Vagina (tissue), 2 donors: ENCODE measurements around the gene CEACAM1. TPM values are rescaled to one million over a fixed set of nuclear protein-coding genes. Genes with fewer than 3 reads are reported as not detected.

Experiments
- DNase-seq, 2 donors: peaks; one replicate each; pipeline ENCODE4 v3.0.0-alpha.2; 2017; ENCODE audit errors: extremely low spot score in 2 of 2
- H3K27ac ChIP-seq: fragments of 200-600 bp; sonication (generic); one replicate; pipeline ENCODE4 v1.5.1; 2019
- H3K27me3 ChIP-seq: fragments of 200-600 bp; sonication (generic); one replicate; pipeline ENCODE4 v1.5.1; 2019
- H3K36me3 ChIP-seq, 2 donors: fragments of 200-600 bp; sonication (generic); one replicate each; pipeline ENCODE4 v1.5.1; 2017 to 2019
- H3K4me1 ChIP-seq: fragments of 200-600 bp; sonication (generic); one replicate; pipeline ENCODE4 v1.5.1; 2019
- H3K4me3 ChIP-seq, 2 donors: fragments of 200-600 bp; sonication (generic); 1 replicate in 1 of 2; 2 replicates in 1 of 2; pipeline ENCODE4 v1.5.1; 2016 to 2019
- H3K9me3 ChIP-seq: fragments of 200-600 bp; sonication (generic); one replicate; pipeline ENCODE4 v1.5.1; 2019
- POLR2A ChIP-seq, 2 donors: fragments of 450-650 bp; IDR thresholded peaks; one replicate each; pipeline ENCODE4 v1.6.1; 2017; ENCODE audit warnings: antibody characterized with exemption in 2 of 2, mild to moderate bottlenecking in 2 of 2, moderate library complexity in 2 of 2
- POLR2AphosphoS5 ChIP-seq, 2 donors: sonication (generic); formaldehyde crosslinking; IDR thresholded peaks; one replicate each; pipeline ENCODE4 v1.9.0; 2017; ENCODE audit warnings: antibody characterized with exemption in 2 of 2, mild to moderate bottlenecking in 2 of 2, low read depth in 1 of 2; ENCODE audit not compliant: insufficient read depth in 1 of 2
- intact Hi-C: fragments of 100-400 bp; cut with DNase I; formaldehyde crosslinking; loops from one replicate; pipeline ENCODE4 v1.15.1; 2023
- total RNA-seq: library from RNA; depleted of rRNA; stranded (reverse); fragments of >200 nt; gene quantifications from one replicate; pipeline ENCODE4 v1.2.3, GENCODE V29; 2016
- TF ChIP-seq, protein P1 (sequence below), 3 experiments: fragments of 450-650 bp in 2 of 3; fragments of 200-600 bp in 1 of 3; sonication (generic) in 1 of 3; IDR thresholded peaks; one replicate each; pipeline ENCODE4 v1.5.1; 2017 to 2019; ENCODE audit warnings: antibody characterized with exemption in 3 of 3, mild to moderate bottlenecking in 2 of 3, moderate library complexity in 2 of 3

The CEACAM1 gene
- total RNA-seq, 1 donor from 2014 or later, result 24.3 TPM

DNA sequence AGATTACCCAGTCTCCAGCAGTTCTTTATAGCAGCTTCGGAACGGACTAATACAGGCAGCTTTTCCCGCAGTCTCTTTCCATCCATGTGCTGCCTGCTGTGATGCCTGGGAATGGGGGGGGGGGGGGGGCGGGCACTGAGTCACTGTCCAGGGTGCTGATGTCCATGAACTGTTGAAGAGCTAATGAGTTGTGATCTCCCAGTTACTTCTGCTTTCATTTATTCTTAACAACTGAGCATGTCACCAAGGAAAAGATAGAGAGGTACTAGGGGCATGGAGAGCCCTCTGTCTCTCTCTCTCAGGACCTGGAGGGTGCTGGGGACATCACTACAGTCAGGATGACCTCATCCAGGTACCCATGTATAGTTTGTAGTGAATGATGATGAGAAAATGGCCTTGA lies 20.3 kb upstream of the CEACAM1 start:
- no peak for DNase-seq
- intact Hi-C loops, result no loop called here

DNA sequence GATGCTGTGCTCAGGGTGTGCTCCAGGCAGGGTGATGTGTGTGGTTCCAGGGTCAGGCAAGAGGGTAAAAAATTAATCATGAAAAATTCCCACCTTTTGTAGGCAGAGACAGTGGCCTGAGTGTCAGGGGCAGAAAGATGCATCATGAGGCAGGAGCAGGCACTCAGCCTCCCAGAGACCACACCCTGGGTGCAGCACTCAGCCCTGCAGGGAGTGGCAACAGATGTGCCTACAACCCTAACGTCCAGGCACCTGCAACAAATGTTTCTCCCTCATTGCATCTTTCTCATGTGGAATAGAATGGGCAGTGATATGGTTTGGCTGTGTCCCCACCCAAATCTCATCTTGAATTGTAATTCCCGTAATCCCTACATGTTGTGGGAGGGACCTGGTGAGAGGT lies 19.6 kb upstream of the CEACAM1 start:
- Histone ChIP-seq H3K9me3 (no peaks in the 10 kb centered on the region), H3K4me1 (no peaks in the 10 kb centered on the region), H3K36me3 (no peaks in the 10 kb centered on the region), H3K4me3 (no peak overlapping the region), H3K27ac (no peak overlapping the region), H3K27me3 (no peaks in the 10 kb centered on the region)
- TF ChIP-seq, protein P1, sequence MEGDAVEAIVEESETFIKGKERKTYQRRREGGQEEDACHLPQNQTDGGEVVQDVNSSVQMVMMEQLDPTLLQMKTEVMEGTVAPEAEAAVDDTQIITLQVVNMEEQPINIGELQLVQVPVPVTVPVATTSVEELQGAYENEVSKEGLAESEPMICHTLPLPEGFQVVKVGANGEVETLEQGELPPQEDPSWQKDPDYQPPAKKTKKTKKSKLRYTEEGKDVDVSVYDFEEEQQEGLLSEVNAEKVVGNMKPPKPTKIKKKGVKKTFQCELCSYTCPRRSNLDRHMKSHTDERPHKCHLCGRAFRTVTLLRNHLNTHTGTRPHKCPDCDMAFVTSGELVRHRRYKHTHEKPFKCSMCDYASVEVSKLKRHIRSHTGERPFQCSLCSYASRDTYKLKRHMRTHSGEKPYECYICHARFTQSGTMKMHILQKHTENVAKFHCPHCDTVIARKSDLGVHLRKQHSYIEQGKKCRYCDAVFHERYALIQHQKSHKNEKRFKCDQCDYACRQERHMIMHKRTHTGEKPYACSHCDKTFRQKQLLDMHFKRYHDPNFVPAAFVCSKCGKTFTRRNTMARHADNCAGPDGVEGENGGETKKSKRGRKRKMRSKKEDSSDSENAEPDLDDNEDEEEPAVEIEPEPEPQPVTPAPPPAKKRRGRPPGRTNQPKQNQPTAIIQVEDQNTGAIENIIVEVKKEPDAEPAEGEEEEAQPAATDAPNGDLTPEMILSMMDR (IDR thresholded peaks at IDR 0.05), result no peak
- no peak for TF ChIP-seq POLR2AphosphoS5 (IDR thresholded peaks at IDR 0.05; ENCODE audit: insufficient read depth in 1 of 2, low read depth in 1 of 2)
- no peak for TF ChIP-seq POLR2A (IDR thresholded peaks at IDR 0.05)
- no peak for DNase-seq
- intact Hi-C loops, result no loop called here

More for the DNA sequence above, 20.3 kb upstream of the CEACAM1 start:
- H3K27ac ChIP-seq, result no peak overlapping the region
- no peaks in the 10 kb centered on the region for H3K4me1 ChIP-seq
- no peaks in the 10 kb centered on the region for H3K36me3 ChIP-seq
- TF ChIP-seq POLR2A (IDR thresholded peaks at IDR 0.05) (no peak), POLR2AphosphoS5 (IDR thresholded peaks at IDR 0.05; ENCODE audit: insufficient read depth in 1 of 2, low read depth in 1 of 2) (no peak)
- TF ChIP-seq, protein P1 (IDR thresholded peaks at IDR 0.05), result no peak
- H3K9me3 ChIP-seq, result no peaks in the 10 kb centered on the region
- H3K4me3 ChIP-seq, result no peak overlapping the region
- no peaks in the 10 kb centered on the region for H3K27me3 ChIP-seq

DNA sequence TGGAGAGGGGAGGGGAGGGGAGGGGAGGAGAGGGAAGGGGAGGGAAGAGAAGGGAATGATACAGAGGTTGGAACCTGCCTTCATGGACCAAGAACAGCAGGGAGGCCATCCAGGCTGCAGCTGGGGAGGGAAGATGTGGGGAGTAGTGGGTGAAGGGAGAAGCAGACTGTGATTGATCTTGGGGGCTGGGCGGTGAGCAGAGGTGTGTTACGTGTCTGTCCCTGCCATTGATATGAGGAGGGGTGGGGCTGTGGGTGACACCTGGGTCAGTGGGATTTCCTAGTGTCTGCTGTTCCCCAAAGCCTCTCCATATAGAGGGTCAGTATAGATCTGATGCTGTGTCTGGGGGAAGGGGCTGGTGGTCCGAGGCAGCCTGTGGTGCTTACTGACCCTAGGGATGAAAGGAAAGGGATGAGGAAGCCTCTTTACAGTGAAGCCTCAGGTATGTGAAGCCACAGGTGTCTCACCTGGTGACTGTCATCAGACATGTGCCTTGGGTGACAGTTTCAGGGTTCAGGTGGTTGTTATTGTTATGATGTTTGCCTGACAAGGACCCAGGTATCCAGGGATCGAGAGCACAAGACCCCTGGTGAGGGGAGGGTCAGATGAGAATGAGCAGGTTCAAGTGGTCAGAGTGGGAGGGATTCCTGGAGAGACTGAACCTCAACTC lies 18.7 kb upstream of the CEACAM1 start:
- H3K27me3 ChIP-seq, result no peaks in the 10 kb centered on the region
- H3K4me1 ChIP-seq, result no peaks in the 10 kb centered on the region
- DNase-seq, result no peak
- intact Hi-C loops, result no loop called here
- H3K27ac ChIP-seq, result no peak overlapping the region
- H3K36me3 ChIP-seq, result no peaks in the 10 kb centered on the region
- no peak overlapping the region for H3K4me3 ChIP-seq
- TF ChIP-seq POLR2A (IDR thresholded peaks at IDR 0.05) (no peak), POLR2AphosphoS5 (IDR thresholded peaks at IDR 0.05; ENCODE audit: insufficient read depth in 1 of 2, low read depth in 1 of 2) (no peak)
- TF ChIP-seq, protein P1 (IDR thresholded peaks at IDR 0.05), result no peak
- H3K9me3 ChIP-seq, result no peaks in the 10 kb centered on the region

DNA sequence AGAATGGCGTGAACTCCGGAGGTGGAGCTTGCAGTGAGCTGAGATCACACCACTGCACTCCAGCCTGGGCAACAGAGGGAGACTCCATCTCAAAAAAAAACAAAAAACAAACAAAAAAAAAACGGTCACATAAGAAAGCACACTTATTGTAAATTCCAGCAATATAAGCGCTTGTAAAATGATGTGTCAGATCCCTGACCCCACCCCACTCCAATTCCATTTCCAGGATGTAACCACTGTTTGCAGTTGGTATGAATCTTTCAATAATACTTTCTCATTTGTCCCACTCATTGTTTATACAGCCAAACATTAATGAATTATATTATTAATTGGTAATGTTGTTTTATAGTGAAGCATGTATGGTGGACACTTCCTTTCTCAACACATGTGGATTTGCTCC lies 15.9 kb upstream of the CEACAM1 start:
- no peak overlapping the region for H3K27ac ChIP-seq
- H3K4me1 ChIP-seq, result no peaks in the 10 kb centered on the region
- H3K4me3 ChIP-seq, result no peak overlapping the region
- TF ChIP-seq POLR2AphosphoS5 (IDR thresholded peaks at IDR 0.05; ENCODE audit: insufficient read depth in 1 of 2, low read depth in 1 of 2) (no peak), POLR2A (IDR thresholded peaks at IDR 0.05) (no peak)
- TF ChIP-seq, protein P1 (IDR thresholded peaks at IDR 0.05), result no peak
- intact Hi-C loops, result no loop called here
- DNase-seq, result no peak
- no peaks in the 10 kb centered on the region for H3K27me3 ChIP-seq
- H3K36me3 ChIP-seq, result no peaks in the 10 kb centered on the region
- no peaks in the 10 kb centered on the region for H3K9me3 ChIP-seq

DNA sequence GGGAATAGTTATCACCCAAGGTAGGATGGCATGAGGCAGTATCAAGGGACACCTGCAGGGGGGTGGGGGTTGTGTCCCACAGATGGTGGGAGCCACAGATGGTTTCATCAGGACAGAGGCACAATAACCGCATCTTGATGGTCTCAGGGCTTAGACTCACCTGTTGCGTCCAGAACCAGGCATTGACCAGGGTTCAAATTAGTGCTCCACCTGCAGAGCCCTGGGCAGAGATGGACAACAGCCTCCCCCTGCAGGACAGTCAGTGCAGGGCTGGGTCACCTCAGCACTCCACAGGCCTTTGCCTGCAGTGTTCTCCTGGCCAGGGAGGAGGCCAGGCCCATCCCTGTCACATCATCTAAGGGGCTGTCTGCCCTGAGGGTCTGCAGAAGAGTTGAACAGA lies 14.5 kb upstream of the CEACAM1 start:
- intact Hi-C loops, result no loop called here
- H3K27ac ChIP-seq, result no peak overlapping the region
- H3K4me3 ChIP-seq, result no peak overlapping the region
- H3K4me1 ChIP-seq, result no peaks in the 10 kb centered on the region
- H3K9me3 ChIP-seq, result no peaks in the 10 kb centered on the region
- no peak for DNase-seq
- no peaks in the 10 kb centered on the region for H3K36me3 ChIP-seq
- H3K27me3 ChIP-seq, result no peaks in the 10 kb centered on the region
- TF ChIP-seq POLR2AphosphoS5 (IDR thresholded peaks at IDR 0.05; ENCODE audit: insufficient read depth in 1 of 2, low read depth in 1 of 2) (no peak), POLR2A (IDR thresholded peaks at IDR 0.05) (no peak)
- TF ChIP-seq, protein P1 (IDR thresholded peaks at IDR 0.05), result no peak
